AG04450 (cell line): ENCODE results near the gene GCGR. TPM values are rescaled to one million over a fixed set of nuclear protein-coding genes. Genes with fewer than 3 reads are reported as not detected.

Source experiments
- CTCF ChIA-PET: fragments of 300-600, 350-600 bp; formaldehyde crosslinking; extraction: SDS; loops from one replicate; lab custom pipeline; 2022; ENCODE audit warnings: antibody characterized with exemption, inconsistent platforms; lab: Charles Lee
- POLR2A ChIA-PET: fragments of 350-600 bp; formaldehyde crosslinking; extraction: SDS; loops from one replicate; lab custom pipeline; 2021; ENCODE audit warnings: antibody characterized with exemption, inconsistent platforms; lab: Yijun Ruan, JAX
- DNase-seq: peaks from one replicate; pipeline ENCODE4 v3.0.0-alpha.2; 2011; ENCODE audit warnings: low read depth, low spot score
- H3K27ac ChIP-seq: one replicate; pipeline ENCODE4 v1.5.1; 2012; ENCODE audit warnings: low read depth, low read length, control low read depth
- H3K27me3 ChIP-seq: one replicate; pipeline ENCODE4 v1.6.0; 2012; ENCODE audit warnings: low read length; ENCODE audit not compliant: control insufficient read depth, insufficient read depth
- H3K4me3 ChIP-seq: 2 replicates; pipeline ENCODE4 v1.5.1; 2011; ENCODE audit warnings: mild to moderate bottlenecking, low read depth, low read length, control low read depth
- H3K9me3 ChIP-seq: 2 replicates; pipeline ENCODE4 v1.5.1; 2012; ENCODE audit warnings: low read length; ENCODE audit not compliant: control insufficient read depth, insufficient read depth
- CTCF ChIP-seq: IDR thresholded peaks from 2 replicates; pipeline ENCODE4 v1.5.1; 2011; ENCODE audit warnings: low read depth, low read length, control low read depth, inconsistent platforms
- polyA plus RNA-seq: library from polyadenylated mRNA; depleted of rRNA; stranded (reverse); fragments of >200 nt; gene quantifications from 2 replicates; pipeline ENCODE4 v1.2.3, GENCODE V29; 2011; rRNA removed

The GCGR gene
- polyA plus RNA-seq, 1 experiment = not detected

DNA sequence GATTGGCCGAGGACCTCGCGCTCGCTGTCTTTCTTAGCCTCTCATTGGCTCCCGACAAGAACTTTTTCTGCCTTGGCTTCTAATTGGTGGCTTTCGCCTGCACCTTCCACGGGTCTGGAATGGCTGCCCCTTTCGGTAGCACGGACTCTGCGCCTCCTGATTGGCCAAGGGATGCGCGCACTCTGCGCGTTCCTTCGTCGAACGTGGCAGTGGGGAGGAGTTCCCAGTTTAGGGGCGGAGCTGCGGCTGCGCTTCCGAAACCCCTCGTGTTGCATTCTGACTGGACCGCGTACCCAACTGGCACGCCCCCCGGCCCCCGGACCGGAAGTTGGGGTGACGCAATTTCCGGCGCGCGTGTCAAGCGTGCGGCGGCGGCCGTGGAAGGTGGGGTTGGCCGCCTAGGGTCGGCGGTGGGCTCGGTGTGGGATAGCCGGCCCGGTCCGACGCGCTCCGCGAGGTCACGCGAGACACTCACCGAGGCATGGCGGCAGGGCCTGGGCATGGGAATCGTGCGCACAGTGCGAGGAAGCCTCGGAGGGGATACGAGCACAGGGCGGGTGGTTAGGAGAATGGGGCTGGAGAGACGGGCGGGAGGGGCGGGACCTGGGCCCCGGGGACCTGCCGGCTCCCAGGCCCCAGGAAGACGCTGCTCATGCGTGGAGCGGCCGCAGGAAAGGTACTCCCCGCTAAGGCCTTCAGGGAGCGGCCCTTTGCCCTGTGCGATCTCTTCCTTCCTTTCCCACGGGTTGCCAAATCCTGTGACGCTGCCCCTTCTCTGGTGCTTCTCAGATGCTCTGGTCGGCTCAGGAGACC, 57.0 kb downstream of the GCGR start:
- Histone ChIP-seq H3K27ac (peak overlapping the region; percentile 98), H3K4me3 (peak overlapping the region; percentile 81), H3K9me3 (no peaks in the 10 kb centered on the region), H3K27me3 (no peaks in the 10 kb centered on the region)
- CTCF ChIA-PET = no interaction called here
- POLR2A ChIA-PET = interaction anchor here (0.6 to 1.6 kb wide), 15 partner anchors 9 to 174 kb away, joined by 3 to 11 read pairs (median 4); partner anchors contain the start of genes ALYREF, ANAPC11, MCRIP1 and MRPL12
- DNase-seq = peak; percentile 100
- TF ChIP-seq CTCF = no peak

GRCh38 chr17:81863123-81863675, 59.2 kb downstream of the GCGR start:
- no peak for TF ChIP-seq CTCF
- ChIA-PET POLR2A (no interaction called here), CTCF (no interaction called here)
- DNase-seq = no peak
- no peak overlapping the region for H3K4me3 ChIP-seq
- peak overlapping the region; percentile 31 for H3K27ac ChIP-seq
- no peaks in the 10 kb centered on the region; the same call in 1 of the 2 replicates for H3K9me3 ChIP-seq
- no peaks in the 10 kb centered on the region for H3K27me3 ChIP-seq

Other genes with a start within 250 kb of the GCGR start
- gene NPLOC4, start 167.0 kb upstream of the GCGR start, polyA plus RNA-seq = 66.5 and 77.1 TPM in 2 replicates
- gene TSPAN10, start 167.0 kb upstream of the GCGR start, polyA plus RNA-seq = 0.92 and 0.98 TPM in 2 replicates
- gene PDE6G, start 147.6 kb upstream of the GCGR start, polyA plus RNA-seq = 0.51 and 1.0 TPM in 2 replicates
- 13.4 and 17.0 TPM in 2 replicates for gene OXLD1, start 137.5 kb upstream of the GCGR start, polyA plus RNA-seq
- 10.7 and 10.9 TPM in 2 replicates for gene CCDC137, start 137.4 kb upstream of the GCGR start, polyA plus RNA-seq
- 44.7 and 48.0 TPM in 2 replicates for gene ARL16, start 120.4 kb upstream of the GCGR start, polyA plus RNA-seq
- gene HGS, start 120.1 kb upstream of the GCGR start, polyA plus RNA-seq = 71.5 and 83.0 TPM in 2 replicates
- 52.1 and 69.2 TPM in 2 replicates for gene MRPL12, start 100.8 kb upstream of the GCGR start, polyA plus RNA-seq
- gene SLC25A10, start 91.9 kb upstream of the GCGR start, polyA plus RNA-seq = 3.3 and 4.1 TPM in 2 replicates
- 63.2 and 88.2 TPM in 2 replicates for gene MCRIP1, start 29.1 kb downstream of the GCGR start, polyA plus RNA-seq
- gene PPP1R27, start 30.9 kb downstream of the GCGR start, polyA plus RNA-seq = not detected in 2 replicates
- 158 and 342 TPM in 2 replicates for gene P4HB, start 56.4 kb downstream of the GCGR start, polyA plus RNA-seq
- gene ARHGDIA, start 67.2 kb downstream of the GCGR start, polyA plus RNA-seq = 62.2 and 78.6 TPM in 2 replicates
- gene ALYREF, start 87.4 kb downstream of the GCGR start, polyA plus RNA-seq = 57.7 and 57.8 TPM in 2 replicates
- 213 and 233 TPM in 2 replicates for gene ANAPC11, start 87.6 kb downstream of the GCGR start, polyA plus RNA-seq
- gene NPB, start 98.1 kb downstream of the GCGR start, polyA plus RNA-seq = 0.20 and 0.30 TPM in 2 replicates
- 25.2 and 31.8 TPM in 2 replicates for gene PCYT2, start 107.2 kb downstream of the GCGR start, polyA plus RNA-seq
- gene SIRT7, start 114.0 kb downstream of the GCGR start, polyA plus RNA-seq = 4.3 and 6.0 TPM in 2 replicates
- gene MAFG, start 123.6 kb downstream of the GCGR start, polyA plus RNA-seq = 17.6 and 17.7 TPM in 2 replicates
- gene PYCR1, start 133.2 kb downstream of the GCGR start, polyA plus RNA-seq = 103 and 154 TPM in 2 replicates
- not detected in 2 replicates for gene MYADML2, start 143.1 kb downstream of the GCGR start, polyA plus RNA-seq
- 0.04 TPM in 1 of 2 replicates, not detected in the other for gene NOTUM, start 157.0 kb downstream of the GCGR start, polyA plus RNA-seq
- 7.1 and 8.8 TPM in 2 replicates for gene ASPSCR1, start 173.5 kb downstream of the GCGR start, polyA plus RNA-seq
- gene CENPX, start 218.7 kb downstream of the GCGR start, polyA plus RNA-seq = 32.5 and 42.2 TPM in 2 replicates
- gene LRRC45, start 219.2 kb downstream of the GCGR start, polyA plus RNA-seq = 3.4 and 4.0 TPM in 2 replicates
- gene RAC3, start 227.5 kb downstream of the GCGR start, polyA plus RNA-seq = 12.9 and 18.7 TPM in 2 replicates
- 35.5 and 55.6 TPM in 2 replicates for gene DCXR, start 233.5 kb downstream of the GCGR start, polyA plus RNA-seq
- 11.8 and 14.1 TPM in 2 replicates for gene RFNG, start 247.7 kb downstream of the GCGR start, polyA plus RNA-seq
- 63.1 and 94.3 TPM in 2 replicates for gene GPS1, start 247.7 kb downstream of the GCGR start, polyA plus RNA-seq